Measurements from ENCODE around the gene PTPRH.

DNA sequence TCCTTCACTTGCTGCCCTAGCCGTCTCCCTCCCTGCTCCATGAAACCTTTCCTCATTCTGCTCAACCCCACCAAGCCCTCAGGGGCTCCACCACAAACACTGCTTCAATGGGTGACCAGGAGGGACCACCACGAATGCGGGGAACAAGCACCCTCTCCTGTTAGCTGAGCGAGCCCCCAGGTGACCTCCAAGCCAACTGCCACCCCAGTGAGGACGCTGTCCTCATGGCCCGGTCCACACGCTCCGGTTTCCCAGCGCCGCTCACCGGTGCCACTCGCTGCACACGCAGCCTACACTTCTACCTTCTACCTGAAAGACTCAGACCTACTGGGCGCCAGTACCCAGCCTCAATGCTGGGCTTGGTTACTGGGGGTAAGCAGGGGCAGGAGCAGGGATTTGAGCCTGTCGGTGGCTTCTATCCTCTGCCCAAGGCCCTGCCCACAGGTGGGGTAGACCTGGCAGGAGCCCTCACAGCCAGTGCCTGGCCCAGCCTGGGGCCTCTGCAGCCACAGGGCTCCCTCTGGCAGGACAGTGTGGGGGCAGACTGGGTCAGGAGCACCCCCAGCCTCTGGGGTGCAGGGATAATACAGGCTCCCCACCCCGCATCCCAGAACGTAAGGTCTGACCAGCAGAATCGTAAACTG lies 20.0 kb upstream of the PTPRH start:
- TF ChIP-seq, protein P1, sequence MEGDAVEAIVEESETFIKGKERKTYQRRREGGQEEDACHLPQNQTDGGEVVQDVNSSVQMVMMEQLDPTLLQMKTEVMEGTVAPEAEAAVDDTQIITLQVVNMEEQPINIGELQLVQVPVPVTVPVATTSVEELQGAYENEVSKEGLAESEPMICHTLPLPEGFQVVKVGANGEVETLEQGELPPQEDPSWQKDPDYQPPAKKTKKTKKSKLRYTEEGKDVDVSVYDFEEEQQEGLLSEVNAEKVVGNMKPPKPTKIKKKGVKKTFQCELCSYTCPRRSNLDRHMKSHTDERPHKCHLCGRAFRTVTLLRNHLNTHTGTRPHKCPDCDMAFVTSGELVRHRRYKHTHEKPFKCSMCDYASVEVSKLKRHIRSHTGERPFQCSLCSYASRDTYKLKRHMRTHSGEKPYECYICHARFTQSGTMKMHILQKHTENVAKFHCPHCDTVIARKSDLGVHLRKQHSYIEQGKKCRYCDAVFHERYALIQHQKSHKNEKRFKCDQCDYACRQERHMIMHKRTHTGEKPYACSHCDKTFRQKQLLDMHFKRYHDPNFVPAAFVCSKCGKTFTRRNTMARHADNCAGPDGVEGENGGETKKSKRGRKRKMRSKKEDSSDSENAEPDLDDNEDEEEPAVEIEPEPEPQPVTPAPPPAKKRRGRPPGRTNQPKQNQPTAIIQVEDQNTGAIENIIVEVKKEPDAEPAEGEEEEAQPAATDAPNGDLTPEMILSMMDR (IDR thresholded peaks at IDR 0.05): no peak
- TF ChIP-seq POLR2A (IDR thresholded peaks at IDR 0.05): no peak
